GM12892 (cell line): ENCODE results near the gene DCLK2.
"Not testable (repeated sequence)": the region's sequence is repeated elsewhere in the genome, so short reads cannot be mapped to it uniquely, and the experiment has no call there.

Source experiments
- POLR2AphosphoS5 ChIP-seq: IDR thresholded peaks from 2 replicates; pipeline ENCODE4 v1.6.1; 2011; ENCODE audit warnings: low read depth, low read length, control low read depth
- TAF1 ChIP-seq: IDR thresholded peaks from 2 replicates; pipeline ENCODE4 v1.6.1; 2011; ENCODE audit warnings: low read depth, mild to moderate bottlenecking, control low read depth, low read length, borderline replicate concordance

DNA sequence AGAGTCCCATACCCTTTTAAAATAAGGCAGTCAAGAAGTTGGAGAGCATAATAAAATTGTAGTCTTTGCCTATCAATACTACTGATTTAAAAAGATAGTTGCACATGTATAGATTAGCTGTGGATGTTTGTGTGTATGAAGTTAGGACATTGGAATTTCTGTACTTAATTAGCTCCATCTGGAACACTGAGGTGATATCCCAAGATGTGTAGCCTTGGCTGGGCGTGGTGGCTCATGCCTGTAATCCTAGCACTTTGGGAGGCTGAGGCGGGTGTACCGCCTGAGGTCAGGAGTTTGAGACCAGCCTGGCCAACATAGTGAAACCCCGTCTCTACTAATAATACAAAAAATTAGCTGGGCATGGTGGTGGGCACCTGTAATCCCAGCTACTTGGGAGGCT, 119.0 kb downstream of the DCLK2 start:
- TF ChIP-seq POLR2AphosphoS5, TAF1: not testable (repeated sequence)
